ENCODE data around the gene PARVG. TPM values are rescaled to one million over a fixed set of nuclear protein-coding genes. Genes with fewer than 3 reads are reported as not detected.
A peak's percentile ranks its signal among the peaks of the same experiment; 100 is the strongest.

PARVG gene
- total RNA-seq, 1 donor from 2014 or later, result 0.47 TPM

DNA sequence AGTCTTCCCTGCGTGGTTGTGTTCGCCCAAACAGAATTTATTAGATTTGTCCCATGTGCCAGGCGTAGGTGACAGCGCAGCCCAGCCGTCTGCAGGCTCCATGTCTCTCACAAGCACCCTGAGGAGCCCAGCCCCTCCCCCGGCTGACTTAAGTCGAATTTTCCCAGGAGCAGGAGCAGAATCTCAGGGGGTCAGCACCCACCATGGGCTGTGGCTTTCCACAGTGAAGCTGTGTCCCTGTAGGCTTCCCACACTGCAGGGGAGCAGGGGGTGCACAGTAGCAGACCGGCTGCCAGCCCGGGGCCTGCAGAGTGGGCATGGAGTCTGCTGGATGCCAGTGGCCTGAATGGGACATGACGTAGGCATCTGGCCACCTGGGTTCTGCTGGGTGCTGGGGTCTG is 16.0 kb downstream of the PARVG start:
- DNase-seq, result no peak

GRCh38 chr22:44197271-44197670 is 16.5 kb downstream of the PARVG start:
- no peak for DNase-seq

- DNase-seq, result no peak
Observed at GRCh38 chr22:44199164-44199563, 18.4 kb downstream of the PARVG start.

GRCh38 chr22:44199866-44200265 is 19.1 kb downstream of the PARVG start:
- DNase-seq, result no peak

GRCh38 chr22:44200451-44200850 is 19.7 kb downstream of the PARVG start:
- DNase-seq, result no peak

- no peak for DNase-seq
Observed at GRCh38 chr22:44200855-44201550, 20.3 kb downstream of the PARVG start.

- no peak for DNase-seq
Observed at GRCh38 chr22:44201665-44202064, 20.9 kb downstream of the PARVG start.

- DNase-seq, result peak; percentile 32
Observed at GRCh38 chr22:44202261-44202789, 21.6 kb downstream of the PARVG start.

DNA sequence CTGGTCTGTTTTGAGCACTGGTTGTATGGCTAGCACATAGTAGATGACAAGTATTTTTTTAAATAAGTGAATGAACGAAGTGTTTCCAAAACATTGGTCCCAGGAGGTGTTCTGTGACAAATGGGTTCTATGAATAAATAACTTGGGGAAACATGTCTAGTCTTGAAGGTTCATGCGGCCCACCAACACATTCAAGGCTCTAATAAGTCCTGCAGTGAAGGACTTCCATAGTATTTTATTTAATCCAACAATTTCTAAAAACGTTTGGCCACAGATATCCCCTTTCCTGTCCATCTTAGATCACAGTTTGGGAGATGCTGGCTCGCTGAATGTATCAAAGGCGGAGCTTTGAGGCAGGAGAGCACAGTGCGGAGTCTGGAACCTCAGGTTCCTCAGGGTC is 22.5 kb downstream of the PARVG start:
- DNase-seq, result no peak

- no peak for DNase-seq
Observed at GRCh38 chr22:44204739-44205515, 24.2 kb downstream of the PARVG start.

GRCh38 chr22:44205516-44206329 is 25.0 kb downstream of the PARVG start:
- no peak for DNase-seq

GRCh38 chr22:44206330-44206645 is 25.6 kb downstream of the PARVG start:
- DNase-seq, result no peak

GRCh38 chr22:44206696-44207095 is 26.0 kb downstream of the PARVG start:
- no peak for DNase-seq

DNA sequence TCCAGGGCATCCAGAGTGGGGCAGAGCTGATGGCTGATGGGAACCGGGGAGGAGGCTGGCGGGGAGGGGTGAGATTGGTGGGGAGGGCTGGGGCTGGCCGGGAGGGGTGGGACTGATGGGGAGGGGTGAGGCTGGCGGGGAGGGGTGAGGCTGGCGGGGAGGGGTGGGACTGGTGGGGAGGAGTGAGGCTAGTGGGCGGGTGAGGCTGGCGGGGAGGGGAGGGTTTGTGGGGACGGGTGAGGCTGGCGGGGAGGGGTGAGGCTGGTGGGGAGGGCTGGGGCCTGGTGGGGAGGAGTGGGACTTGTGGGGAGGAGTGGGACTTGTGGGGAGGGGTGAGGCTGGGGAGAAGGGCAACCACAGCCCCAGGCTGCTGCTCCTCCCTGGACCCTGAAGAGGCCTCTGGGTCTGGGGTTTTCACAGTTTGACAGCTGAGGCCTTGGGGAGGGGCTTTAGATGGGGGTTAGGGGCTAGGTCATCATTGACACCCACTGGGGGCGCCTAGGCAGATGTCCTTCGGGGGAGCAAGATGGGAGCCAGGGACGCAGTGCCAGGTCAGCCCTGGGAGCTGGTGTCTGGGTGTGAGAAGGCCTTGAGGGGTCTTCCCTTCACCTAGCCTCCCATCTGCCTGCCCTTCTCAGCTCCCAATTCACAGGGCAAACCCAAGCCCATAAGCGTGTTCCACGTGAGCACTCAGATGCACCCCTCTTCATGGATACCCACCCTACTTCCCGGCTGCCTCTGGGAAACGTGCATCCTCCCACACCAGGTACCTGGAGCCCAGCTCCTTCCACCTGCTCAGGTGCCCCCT is 26.7 kb downstream of the PARVG start:
- DNase-seq, result no peak

DNA sequence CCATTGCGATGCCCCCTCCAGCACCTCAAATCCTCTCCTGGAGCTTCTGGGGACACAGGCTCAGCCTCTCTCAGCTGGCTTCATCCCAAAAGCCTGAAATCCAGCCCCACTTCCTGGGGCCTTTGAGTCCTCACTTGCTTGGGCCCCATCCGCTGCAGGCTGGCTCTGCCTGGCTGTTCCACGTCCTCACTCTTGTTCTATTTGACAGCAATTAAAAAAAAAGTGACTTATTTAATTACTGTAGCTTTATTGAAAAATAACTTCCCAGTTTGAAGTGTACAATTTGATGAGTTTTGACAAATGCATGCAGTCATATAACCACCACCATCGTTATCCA is 27.2 kb downstream of the PARVG start:
- no peak for DNase-seq

GRCh38 chr22:44209343-44209742 is 28.6 kb downstream of the PARVG start:
- no peak for DNase-seq

DNA sequence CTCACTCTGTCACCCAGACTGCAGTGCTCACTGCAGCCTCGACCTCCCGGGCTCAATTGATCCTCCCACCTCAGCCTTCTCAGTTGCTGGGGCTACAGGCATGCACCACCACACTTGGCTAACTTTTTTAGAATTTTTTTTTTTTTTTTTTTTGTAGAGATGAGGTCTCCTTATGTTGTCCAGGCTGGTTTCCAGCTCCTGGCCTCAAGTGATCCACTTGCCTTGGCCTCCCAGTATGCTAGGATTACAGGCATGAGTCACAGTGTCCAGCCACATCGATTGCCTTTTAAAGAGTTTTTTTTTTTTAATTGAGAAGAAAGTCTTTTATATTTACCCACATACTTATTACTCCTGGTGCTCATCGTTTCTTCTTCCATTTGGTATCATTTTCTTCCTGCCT is 30.0 kb downstream of the PARVG start:
- no peak for DNase-seq

GRCh38 chr22:44211256-44211945 is 30.7 kb downstream of the PARVG start:
- DNase-seq, result no peak

- peak; percentile 75 for DNase-seq
Observed at GRCh38 chr22:44211946-44212930, 31.5 kb downstream of the PARVG start.

DNA sequence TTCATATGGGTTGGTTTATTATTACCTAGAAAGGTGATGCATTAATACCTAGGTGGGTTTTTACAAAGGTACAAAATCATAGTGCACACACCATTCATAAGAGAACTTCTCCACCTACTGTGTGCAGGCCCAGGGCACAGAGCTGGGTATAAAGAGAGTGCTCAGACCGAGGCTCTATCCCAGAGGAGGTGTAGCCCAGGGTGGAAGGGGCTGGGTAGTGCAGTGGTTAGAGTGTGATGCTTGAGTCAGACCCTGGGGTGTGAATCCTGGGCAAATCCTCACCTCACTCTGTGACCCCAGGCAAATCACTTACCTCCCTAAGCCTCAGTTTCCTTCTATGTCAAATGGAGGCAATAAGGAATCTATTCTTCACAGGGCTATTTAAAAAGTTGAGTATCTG is 32.2 kb downstream of the PARVG start:
- DNase-seq, result no peak

Data from occipital lobe (tissue), 2 donors.